Transverse colon (tissue), 4 donors: ENCODE data around the gene WDFY2. TPM values are rescaled to one million over a fixed set of nuclear protein-coding genes. Genes with fewer than 3 reads are reported as not detected.

ENCODE experiments used
- DNase-seq: peaks from one replicate; pipeline ENCODE4 v3.0.0-alpha.2; 2019
- H3K27ac ChIP-seq, 4 donors: fragments of 200-600 bp; sonication (generic); 2 replicates each; pipeline ENCODE4 v1.5.1; 2016 to 2018; ENCODE audit warnings: inconsistent platforms in 4 of 4
- H3K27me3 ChIP-seq: fragments of 200-600 bp; sonication (generic); 2 replicates; pipeline ENCODE4 v1.5.1; 2017; ENCODE audit warnings: inconsistent platforms
- H3K36me3 ChIP-seq, 4 donors: fragments of 200-600 bp; sonication (generic); 2 replicates each; pipeline ENCODE4 v1.5.1; 2017 to 2019; ENCODE audit warnings: inconsistent platforms in 4 of 4
- H3K4me1 ChIP-seq, 4 donors: fragments of 200-600 bp; sonication (generic); 2 replicates each; pipeline ENCODE4 v1.5.1; 2017 to 2020; ENCODE audit warnings: inconsistent platforms in 4 of 4
- H3K4me3 ChIP-seq, 4 donors: fragments of 200-600 bp; sonication (generic); 1 replicate in 1 of 4; 2 replicates in 3 of 4; pipeline versions ENCODE4 v1.5.1 to v1.6.1; 2017 to 2019; ENCODE audit warnings: inconsistent platforms in 4 of 4
- H3K9me3 ChIP-seq, 2 donors: fragments of 200-600 bp; sonication (generic); 2 replicates each; pipeline ENCODE4 v1.5.1; 2017 to 2019; ENCODE audit warnings: inconsistent platforms in 2 of 2
- EP300 ChIP-seq: sonication (generic); formaldehyde crosslinking; IDR thresholded peaks from one replicate; pipeline ENCODE4 v1.6.1; 2017; ENCODE audit warnings: antibody characterized with exemption, low read depth
- POLR2A ChIP-seq: fragments of 450-650 bp; IDR thresholded peaks from one replicate; pipeline ENCODE4 v1.6.1; 2016; ENCODE audit warnings: antibody characterized with exemption, mild to moderate bottlenecking, moderate library complexity
- POLR2AphosphoS5 ChIP-seq, 3 donors: sonication (generic); formaldehyde crosslinking; IDR thresholded peaks; one replicate each; pipeline ENCODE4 v1.6.1; 2016; ENCODE audit warnings: antibody characterized with exemption in 3 of 3
- WGBS, 2 donors: methylation state at CpG; one replicate each; pipeline ENCODE4 v1.1.5; 2018; ENCODE audit warnings: low coverage in 1 of 2; 5-methylcytosine and 5-hydroxymethylcytosine counted together
- in situ Hi-C, 4 donors: fragments of 200-750 bp; cut with MboI; loops; one replicate each; pipeline versions ENCODE4 v1.15.0 to v1.15.1; 2017; ENCODE audit warnings: low sequenced_read_pairs in 3 of 4, low pct_ligation_motif_present in 1 of 4, low pct_unique_long_range_greater_than_20kb in 1 of 4
- intact Hi-C: fragments of 100-400 bp; cut with DNase I; formaldehyde crosslinking; loops from one replicate; pipeline ENCODE4 v1.15.1; 2023; ENCODE audit warnings: low total_unique reads
- total RNA-seq, 4 donors: library from RNA; depleted of rRNA; stranded (reverse); fragments of >200 nt; gene quantifications; one replicate each; pipeline ENCODE4 v1.1.0, GENCODE V29; 2016
- TF ChIP-seq, protein P1 (sequence below), 5 experiments: fragments of 200-600 bp in 3 of 5; fragments of 450-650 bp in 2 of 5; sonication (generic) in 3 of 5; IDR thresholded peaks; 1 replicate in 2 of 5; 2 replicates in 3 of 5; pipeline ENCODE4 v1.5.1; 2016 to 2017; ENCODE audit warnings: antibody characterized with exemption in 5 of 5, inconsistent platforms in 3 of 5, mild to moderate bottlenecking in 2 of 5, moderate library complexity in 1 of 5

The WDFY2 gene
- total RNA-seq, 4 donors from 2014 or later: 2.4 to 12.3 (median 6.7) TPM

DNA sequence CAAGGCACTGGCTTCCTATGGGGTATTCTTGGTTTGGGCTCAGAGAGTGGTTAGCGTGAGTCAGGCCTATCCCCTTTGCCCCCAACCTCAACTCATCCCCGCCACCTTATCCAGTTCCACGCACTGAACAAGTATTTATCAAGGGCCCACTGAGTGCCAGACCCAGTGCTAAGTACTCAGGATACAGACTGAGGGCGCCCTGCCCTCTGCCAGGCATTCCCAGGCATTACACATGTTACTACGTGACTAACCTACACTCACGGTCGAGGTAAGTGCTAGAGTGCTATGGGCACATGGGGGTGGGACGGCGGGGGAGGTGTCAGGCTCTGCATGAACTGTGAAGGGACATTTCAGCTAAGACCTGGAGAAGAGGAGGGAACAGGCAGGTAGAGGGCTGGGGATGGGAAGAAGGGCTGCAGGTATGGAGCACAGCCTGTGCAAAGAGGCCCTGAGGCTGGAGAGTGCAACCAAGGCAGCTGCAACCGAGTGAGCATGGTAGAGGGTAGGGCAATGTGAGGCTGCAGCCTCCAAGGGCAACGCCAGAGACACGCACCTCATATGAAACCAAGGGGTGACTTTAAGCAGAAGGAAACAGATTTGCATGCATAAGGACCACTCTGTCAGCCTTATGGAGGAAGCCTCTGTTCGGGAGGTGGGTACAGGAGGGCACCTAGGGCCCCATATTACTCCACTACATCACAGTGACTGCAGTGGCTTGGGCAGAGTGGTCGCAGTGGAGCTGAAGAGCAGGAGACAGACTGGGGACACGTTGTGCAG is 197.2 kb downstream of the WDFY2 start:
- no peaks in the 10 kb centered on the region for H3K36me3 ChIP-seq
- no peaks in the 10 kb centered on the region for H3K9me3 ChIP-seq
- in situ Hi-C loops (loop anchor here in 2 of 4 donors (25.0 kb wide), 2 partner anchors 194 to 344 kb away; partner anchors contain the start of gene WDFY2 (in 1 of the 2)), intact Hi-C loops (no loop called here)
- WGBS, 2 donors: 74 to 75% methylated on average over 9 to 15 of the region's 15 CpGs
- no peak overlapping the region for H3K27ac ChIP-seq
- H3K27me3 ChIP-seq: no peaks in the 10 kb centered on the region
- peaks cover 0 to 26% (median 6%) of the 10 kb centered on the region in 4 donors for H3K4me1 ChIP-seq
- TF ChIP-seq POLR2AphosphoS5 (IDR thresholded peaks at IDR 0.05): no peak
- TF ChIP-seq, protein P1, sequence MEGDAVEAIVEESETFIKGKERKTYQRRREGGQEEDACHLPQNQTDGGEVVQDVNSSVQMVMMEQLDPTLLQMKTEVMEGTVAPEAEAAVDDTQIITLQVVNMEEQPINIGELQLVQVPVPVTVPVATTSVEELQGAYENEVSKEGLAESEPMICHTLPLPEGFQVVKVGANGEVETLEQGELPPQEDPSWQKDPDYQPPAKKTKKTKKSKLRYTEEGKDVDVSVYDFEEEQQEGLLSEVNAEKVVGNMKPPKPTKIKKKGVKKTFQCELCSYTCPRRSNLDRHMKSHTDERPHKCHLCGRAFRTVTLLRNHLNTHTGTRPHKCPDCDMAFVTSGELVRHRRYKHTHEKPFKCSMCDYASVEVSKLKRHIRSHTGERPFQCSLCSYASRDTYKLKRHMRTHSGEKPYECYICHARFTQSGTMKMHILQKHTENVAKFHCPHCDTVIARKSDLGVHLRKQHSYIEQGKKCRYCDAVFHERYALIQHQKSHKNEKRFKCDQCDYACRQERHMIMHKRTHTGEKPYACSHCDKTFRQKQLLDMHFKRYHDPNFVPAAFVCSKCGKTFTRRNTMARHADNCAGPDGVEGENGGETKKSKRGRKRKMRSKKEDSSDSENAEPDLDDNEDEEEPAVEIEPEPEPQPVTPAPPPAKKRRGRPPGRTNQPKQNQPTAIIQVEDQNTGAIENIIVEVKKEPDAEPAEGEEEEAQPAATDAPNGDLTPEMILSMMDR (IDR thresholded peaks at IDR 0.05): peak in 1 of 5 experiments; percentile 27
- TF ChIP-seq EP300: no peak
- no peak for TF ChIP-seq POLR2A
- H3K4me3 ChIP-seq: no peak overlapping the region
- no peak for DNase-seq

DNA sequence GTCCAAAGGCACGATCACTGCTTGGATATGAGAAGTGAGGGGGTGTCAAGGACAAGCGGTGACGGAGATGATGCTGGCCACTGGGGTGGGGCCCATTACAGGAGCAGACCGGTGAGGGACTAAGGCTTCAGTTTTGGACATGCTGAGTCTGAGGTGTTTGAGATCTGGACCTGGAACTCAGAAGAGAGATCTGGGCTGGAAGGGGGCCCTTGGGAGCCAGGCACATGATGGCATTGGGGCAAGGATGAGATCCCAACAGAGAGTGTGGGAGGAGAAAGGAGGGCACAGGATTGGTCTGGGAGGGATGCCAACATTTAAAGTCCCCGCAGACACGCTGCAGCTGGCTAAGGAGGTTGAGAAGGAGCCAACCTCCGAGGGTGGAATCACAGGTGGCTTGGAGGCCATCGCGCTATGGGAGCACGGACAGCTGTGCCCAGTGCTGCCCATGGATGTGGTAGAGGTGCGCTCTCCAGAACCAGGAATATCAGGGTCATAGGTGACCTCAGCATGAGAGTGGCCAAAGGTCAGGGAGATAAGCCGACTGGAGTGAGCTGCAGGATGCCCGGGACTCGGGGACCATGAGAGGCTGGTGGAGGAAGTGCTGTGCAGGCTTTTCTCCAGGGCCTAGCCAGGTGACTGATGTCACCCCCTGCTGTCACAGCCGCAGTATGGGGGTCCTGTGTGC is 197.9 kb downstream of the WDFY2 start:
- intact Hi-C loops (no loop called here), in situ Hi-C loops (loop anchor here in 2 of 4 donors (25.0 kb wide), 2 partner anchors 195 to 345 kb away; partner anchors contain the start of gene WDFY2 (in 1 of the 2))
- 59 to 77% methylated on average over 6 to 15 of the region's 15 CpGs for WGBS, 2 donors
- TF ChIP-seq POLR2A (no peak), POLR2AphosphoS5 (IDR thresholded peaks at IDR 0.05) (no peak), EP300 (no peak)
- TF ChIP-seq, protein P1 (IDR thresholded peaks at IDR 0.05): no peak
- Histone ChIP-seq H3K36me3 (no peaks in the 10 kb centered on the region), H3K4me1 (peaks cover 0 to 32% (median 8%) of the 10 kb centered on the region in 4 donors), H3K9me3 (no peaks in the 10 kb centered on the region), H3K27ac (no peak overlapping the region), H3K27me3 (no peaks in the 10 kb centered on the region), H3K4me3 (no peak overlapping the region)
- DNase-seq: no peak

DNA sequence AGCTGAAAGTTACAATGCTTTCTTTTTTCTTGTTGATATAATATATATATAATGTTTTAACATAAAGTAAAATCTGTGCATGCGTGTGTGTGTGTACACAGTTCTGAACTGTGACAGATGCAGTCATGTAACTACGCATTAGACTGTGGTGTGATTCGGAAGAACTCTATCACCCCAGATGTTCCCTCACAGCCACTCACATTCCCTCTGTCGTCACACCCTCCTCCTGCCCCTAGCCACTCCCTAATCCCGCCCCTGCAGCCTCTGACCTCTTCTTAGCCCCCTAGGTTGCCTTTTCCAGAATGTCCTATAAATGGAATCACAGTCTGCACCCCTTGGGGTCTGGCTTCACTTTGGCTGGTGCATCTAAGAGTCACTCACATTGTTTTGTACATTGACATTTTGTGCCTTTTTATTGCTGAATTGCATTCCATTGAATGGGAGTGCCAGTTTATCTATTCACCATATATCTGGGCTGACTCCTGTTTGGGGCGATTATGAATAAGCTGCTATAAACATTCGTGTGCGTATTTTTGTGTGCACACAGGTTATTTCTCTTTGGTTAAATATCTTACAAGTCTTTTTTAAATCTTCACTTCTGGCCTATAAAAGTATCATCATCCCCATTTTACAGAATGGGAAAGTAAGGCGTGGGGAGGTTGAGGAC is 199.3 kb downstream of the WDFY2 start:
- Histone ChIP-seq H3K27ac (no peak overlapping the region), H3K27me3 (no peaks in the 10 kb centered on the region), H3K4me1 (peaks cover 0 to 34% (median 8%) of the 10 kb centered on the region in 4 donors), H3K36me3 (no peaks in the 10 kb centered on the region), H3K9me3 (no peaks in the 10 kb centered on the region), H3K4me3 (no peak overlapping the region)
- no peak for TF ChIP-seq EP300
- intact Hi-C loops (no loop called here), in situ Hi-C loops (loop anchor here in 2 of 4 donors (25.0 kb wide), 2 partner anchors 196 to 346 kb away; partner anchors contain the start of gene WDFY2 (in 1 of the 2))
- WGBS, 2 donors: 64 to 68% methylated on average over 9 of the region's 9 CpGs
- DNase-seq: no peak

DNA sequence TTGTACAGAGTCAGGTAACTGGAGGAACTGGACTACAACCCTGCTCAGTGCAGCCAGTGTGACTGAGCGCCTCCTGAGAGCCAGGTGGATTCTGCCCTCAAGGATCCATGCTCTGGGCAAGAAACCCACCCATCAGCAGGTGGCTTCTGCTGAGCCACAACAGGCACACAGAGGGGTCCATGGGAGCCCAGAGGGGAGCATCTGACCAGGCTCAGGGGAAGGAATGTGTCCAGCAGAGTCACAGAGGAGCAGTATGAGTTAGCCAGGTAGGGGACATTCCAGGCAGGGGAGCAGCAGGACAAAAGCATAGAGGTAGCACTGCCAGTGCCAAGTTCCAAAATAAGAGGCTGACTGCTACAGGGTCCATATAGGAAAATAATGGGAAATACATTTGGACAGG is 199.8 kb downstream of the WDFY2 start:
- H3K4me1 ChIP-seq: peaks cover 0 to 34% (median 8%) of the 10 kb centered on the region in 4 donors
- intact Hi-C loops (no loop called here), in situ Hi-C loops (loop anchor here in 2 of 4 donors (25.0 kb wide), 2 partner anchors 197 to 347 kb away; partner anchors contain the start of gene WDFY2 (in 1 of the 2))
- no peak overlapping the region for H3K4me3 ChIP-seq
- no peak for DNase-seq
- H3K36me3 ChIP-seq: no peaks in the 10 kb centered on the region
- WGBS, 2 donors: 94% methylated on average over 1 of the region's 1 CpG; no CpG with 5 or more reads in 1 of the 2 donors
- H3K27ac ChIP-seq: peak overlapping the region in 1 of 4 donors; percentile 19
- TF ChIP-seq EP300: no peak
- TF ChIP-seq, protein P1 (IDR thresholded peaks at IDR 0.05): no peak
- TF ChIP-seq POLR2AphosphoS5 (IDR thresholded peaks at IDR 0.05): no peak
- TF ChIP-seq POLR2A: no peak
- H3K27me3 ChIP-seq: no peaks in the 10 kb centered on the region
- H3K9me3 ChIP-seq: no peaks in the 10 kb centered on the region
